Inflammatory macrophage (primary cell): ENCODE data around the gene SRSF12.

Source experiments
- DNase-seq, 2 donors: peaks; one replicate each; pipeline ENCODE4 v3.0.0-alpha.2; 2020 to 2022
- total RNA-seq, 18 experiments: gene quantifications; one replicate each; lab custom pipeline; 2026; ENCODE audit warnings: mixed read lengths in 6 of 18, inconsistent platforms in 2 of 18; lab: John Stamatoyannopoulos, UW

Gene SRSF12
- 0.08 to 2.7 (median 0.51) reads per million in 18 experiments for total RNA-seq

- peak; percentile 14 to 55 for DNase-seq
Measured at GRCh38 chr6:89117211-89118108, at the start of gene SRSF12. Gene SRSF12 (minus strand): TSS chr6:89118071. CDS start chr6:89117887, 184 bp downstream.

- DNase-seq = no peak
Measured at GRCh38 chr6:89162047-89162371, 44.1 kb upstream of the SRSF12 start.

- DNase-seq = no peak
Measured at GRCh38 chr6:89161326-89162046, 43.6 kb upstream of the SRSF12 start.

- no peak for DNase-seq
Measured at GRCh38 chr6:89160331-89161092, 42.6 kb upstream of the SRSF12 start.

- no peak for DNase-seq
Measured at GRCh38 chr6:89154131-89154530, 36.3 kb upstream of the SRSF12 start.

GRCh38 chr6:89148016-89148750 lies 30.3 kb upstream of the SRSF12 start:
- peak in 1 of 2 donors; percentile 42 for DNase-seq

- DNase-seq = peak; percentile 16 to 28
Measured at GRCh38 chr6:89146718-89147700, 29.1 kb upstream of the SRSF12 start.

GRCh38 chr6:89145956-89146717 lies 28.3 kb upstream of the SRSF12 start, which contains the start of gene PM20D2:
Gene PM20D2 (plus strand): TSS chr6:89146055. CDS start chr6:89146145, 90 bp downstream.
- peak; percentile 30 to 52 for DNase-seq

- DNase-seq = peak; percentile 30 to 39
Measured at GRCh38 chr6:89145091-89145955, 27.5 kb upstream of the SRSF12 start.

GRCh38 chr6:89144354-89144906 lies 26.6 kb upstream of the SRSF12 start:
- no peak for DNase-seq

- DNase-seq = no peak
Measured at GRCh38 chr6:89140347-89141156, 22.7 kb upstream of the SRSF12 start.

- no peak for DNase-seq
Measured at GRCh38 chr6:89139509-89140346, 21.9 kb upstream of the SRSF12 start.

GRCh38 chr6:89138173-89138572 lies 20.3 kb upstream of the SRSF12 start:
- no peak for DNase-seq

- no peak for DNase-seq
Measured at GRCh38 chr6:89134723-89135122, 16.9 kb upstream of the SRSF12 start.

- DNase-seq = no peak
Measured at GRCh38 chr6:89133981-89134380, 16.1 kb upstream of the SRSF12 start.

GRCh38 chr6:89132057-89132456 lies 14.2 kb upstream of the SRSF12 start:
- DNase-seq = peak; percentile 60 to 70

GRCh38 chr6:89131599-89131998 lies 13.7 kb upstream of the SRSF12 start:
- DNase-seq = no peak
